SIG-M5 treated with dmso at 0.1 percent for 504 hours (cell line): ENCODE results near the gene LAMTOR2.

ENCODE experiments used
- DNase-seq: peaks from one replicate; lab custom pipeline; 2025; ENCODE audit not compliant: unreplicated experiment; lab: John Stamatoyannopoulos, UW

LAMTOR2 gene

GRCh38 chr1:156074661-156075060 is 20.1 kb downstream of the LAMTOR2 start:
- no peak for DNase-seq

GRCh38 chr1:156075162-156075561 is 20.6 kb downstream of the LAMTOR2 start:
- DNase-seq = no peak

GRCh38 chr1:156075775-156076204 is 21.2 kb downstream of the LAMTOR2 start:
- DNase-seq = no peak

GRCh38 chr1:156076609-156077429 is 22.2 kb downstream of the LAMTOR2 start:
- DNase-seq = no peak

GRCh38 chr1:156077430-156077760 is 22.8 kb downstream of the LAMTOR2 start:
- no peak for DNase-seq

GRCh38 chr1:156078728-156079127 is 24.1 kb downstream of the LAMTOR2 start:
- DNase-seq = no peak

- no peak for DNase-seq
Observed at GRCh38 chr1:156079762-156080161, 25.2 kb downstream of the LAMTOR2 start.

- DNase-seq = no peak
Observed at GRCh38 chr1:156080241-156080862, 25.8 kb downstream of the LAMTOR2 start.

GRCh38 chr1:156080863-156081179 is 26.2 kb downstream of the LAMTOR2 start:
- DNase-seq = no peak

GRCh38 chr1:156081180-156081916 is 26.8 kb downstream of the LAMTOR2 start:
- no peak for DNase-seq

- no peak for DNase-seq
Observed at GRCh38 chr1:156081917-156082308, 27.3 kb downstream of the LAMTOR2 start.

GRCh38 chr1:156082309-156083091 is 27.9 kb downstream of the LAMTOR2 start, which contains the start of gene MEX3A:
Gene MEX3A, minus strand, starts transcription at chr1:156082465. Its CDS starts 467 bp downstream, at chr1:156081998.
- peak; percentile 71 for DNase-seq

GRCh38 chr1:156083800-156084790 is 29.5 kb downstream of the LAMTOR2 start:
- DNase-seq = no peak

GRCh38 chr1:156086256-156086662 is 31.7 kb downstream of the LAMTOR2 start:
- no peak for DNase-seq

GRCh38 chr1:156089704-156090103 is 35.1 kb downstream of the LAMTOR2 start:
- DNase-seq = no peak

GRCh38 chr1:156090138-156090839 is 35.7 kb downstream of the LAMTOR2 start:
- peak; percentile 72 for DNase-seq

GRCh38 chr1:156090840-156091188 is 36.2 kb downstream of the LAMTOR2 start:
- DNase-seq = peak; percentile 81

- DNase-seq = no peak
Observed at GRCh38 chr1:156091610-156092009, 37.0 kb downstream of the LAMTOR2 start.

- no peak for DNase-seq
Observed at GRCh38 chr1:156095906-156096508, 41.4 kb downstream of the LAMTOR2 start.
